Trophoblast cell (in vitro differentiated cells and primary cell): ENCODE results near the gene SND1.
A peak's percentile ranks its signal among the peaks of the same experiment; 100 is the strongest.

Experiments
- DNase-seq, 2 donors: peaks; one replicate each; pipeline ENCODE4 v3.0.0-alpha.2; 2016
- H2AFZ ChIP-seq: 2 replicates; pipeline ENCODE4 v1.6.1; 2013; ENCODE audit warnings: low read length, moderate library complexity, mild to moderate bottlenecking; ENCODE audit not compliant: insufficient read depth, poor library complexity
- H2AK5ac ChIP-seq: 2 replicates; pipeline ENCODE4 v1.6.1; 2013; ENCODE audit warnings: mild to moderate bottlenecking, low read length
- H2BK120ac ChIP-seq: 2 replicates; pipeline ENCODE4 v1.6.1; 2013; ENCODE audit warnings: low read length, mild to moderate bottlenecking, moderate library complexity; ENCODE audit not compliant: insufficient read depth, poor library complexity
- H2BK12ac ChIP-seq: 2 replicates; pipeline ENCODE4 v1.6.1; 2013; ENCODE audit warnings: mild to moderate bottlenecking, low read length, moderate library complexity
- H2BK5ac ChIP-seq: 2 replicates; pipeline ENCODE4 v1.6.1; 2013; ENCODE audit warnings: low read length, low read depth, moderate library complexity, mild to moderate bottlenecking; ENCODE audit not compliant: poor library complexity
- H3K14ac ChIP-seq: 2 replicates; pipeline ENCODE4 v1.6.1; 2013; ENCODE audit warnings: mild to moderate bottlenecking, low read length
- H3K18ac ChIP-seq: 2 replicates; pipeline ENCODE4 v1.6.1; 2013; ENCODE audit warnings: mild to moderate bottlenecking, low read length
- H3K23ac ChIP-seq: 2 replicates; pipeline ENCODE4 v1.6.1; 2013; ENCODE audit warnings: low read length
- H3K27ac ChIP-seq: 2 replicates; pipeline ENCODE4 v1.5.1; 2013; ENCODE audit warnings: low read depth, mild to moderate bottlenecking, inconsistent platforms, low read length, moderate library complexity
- H3K27me3 ChIP-seq: 2 replicates; pipeline ENCODE4 v1.6.1; 2013; ENCODE audit warnings: inconsistent platforms, mild to moderate bottlenecking, low read length, moderate library complexity; ENCODE audit not compliant: insufficient read depth
- H3K36me3 ChIP-seq, 2 experiments: 1 replicate in 1 of 2; 2 replicates in 1 of 2; pipeline ENCODE4 v1.6.1; 2013; ENCODE audit warnings: low read length in 2 of 2, mild to moderate bottlenecking in 2 of 2, moderate library complexity in 1 of 2; ENCODE audit not compliant: insufficient read depth in 2 of 2, control insufficient read depth in 1 of 2
- H3K4ac ChIP-seq: 2 replicates; pipeline ENCODE4 v1.6.1; 2013; ENCODE audit warnings: low read depth, mild to moderate bottlenecking, low read length, moderate library complexity
- H3K4me1 ChIP-seq, 2 experiments: 1 replicate in 1 of 2; 2 replicates in 1 of 2; pipeline ENCODE4 v1.6.1; 2013; ENCODE audit warnings: low read length in 2 of 2, mild to moderate bottlenecking in 2 of 2, moderate library complexity in 1 of 2; ENCODE audit not compliant: insufficient read depth in 2 of 2, control insufficient read depth in 1 of 2
- H3K4me2 ChIP-seq: 2 replicates; pipeline ENCODE4 v1.6.1; 2013; ENCODE audit warnings: inconsistent platforms, mild to moderate bottlenecking, low read length, moderate library complexity
- H3K4me3 ChIP-seq: 2 replicates; pipeline ENCODE4 v1.5.1; 2013; ENCODE audit warnings: mild to moderate bottlenecking, low read depth, low read length, inconsistent platforms
- H3K79me1 ChIP-seq: one replicate; pipeline ENCODE4 v1.6.1; 2013; ENCODE audit warnings: low read length
- H3K79me2 ChIP-seq: 2 replicates; pipeline ENCODE4 v1.6.1; 2013; ENCODE audit warnings: low read length, mild to moderate bottlenecking; ENCODE audit not compliant: control insufficient read depth, insufficient read depth, poor library complexity
- H3K9ac ChIP-seq: 2 replicates; pipeline ENCODE4 v1.6.1; 2013; ENCODE audit warnings: mild to moderate bottlenecking, low read length
- H3K9me3 ChIP-seq: 2 replicates; pipeline ENCODE4 v1.6.1; 2013; ENCODE audit warnings: low read depth, mild to moderate bottlenecking, control low read depth, inconsistent platforms, low read length; ENCODE audit not compliant: insufficient read depth
- H4K12ac ChIP-seq: 2 replicates; pipeline ENCODE4 v1.6.1; 2013; ENCODE audit warnings: low read depth, mild to moderate bottlenecking, low read length, moderate library complexity
- H4K8ac ChIP-seq: 2 replicates; pipeline ENCODE4 v1.6.1; 2013; ENCODE audit warnings: low read depth, mild to moderate bottlenecking, low read length, moderate library complexity
- H4K91ac ChIP-seq: one replicate; pipeline ENCODE4 v1.6.1; 2013; ENCODE audit warnings: low read depth, mild to moderate bottlenecking, low read length, moderate library complexity
- WGBS: extraction: QIAGEN DNeasy Blood & Tissue Kit; methylation state at CpG from one replicate; pipeline ENCODE4 v1.1.7; 2013; ENCODE audit warnings: missing lambda C conversion rate; ENCODE audit not compliant: insufficient read length, insufficient coverage; ENCODE audit errors: extremely low coverage; 5-methylcytosine and 5-hydroxymethylcytosine counted together

The SND1 gene

DNA sequence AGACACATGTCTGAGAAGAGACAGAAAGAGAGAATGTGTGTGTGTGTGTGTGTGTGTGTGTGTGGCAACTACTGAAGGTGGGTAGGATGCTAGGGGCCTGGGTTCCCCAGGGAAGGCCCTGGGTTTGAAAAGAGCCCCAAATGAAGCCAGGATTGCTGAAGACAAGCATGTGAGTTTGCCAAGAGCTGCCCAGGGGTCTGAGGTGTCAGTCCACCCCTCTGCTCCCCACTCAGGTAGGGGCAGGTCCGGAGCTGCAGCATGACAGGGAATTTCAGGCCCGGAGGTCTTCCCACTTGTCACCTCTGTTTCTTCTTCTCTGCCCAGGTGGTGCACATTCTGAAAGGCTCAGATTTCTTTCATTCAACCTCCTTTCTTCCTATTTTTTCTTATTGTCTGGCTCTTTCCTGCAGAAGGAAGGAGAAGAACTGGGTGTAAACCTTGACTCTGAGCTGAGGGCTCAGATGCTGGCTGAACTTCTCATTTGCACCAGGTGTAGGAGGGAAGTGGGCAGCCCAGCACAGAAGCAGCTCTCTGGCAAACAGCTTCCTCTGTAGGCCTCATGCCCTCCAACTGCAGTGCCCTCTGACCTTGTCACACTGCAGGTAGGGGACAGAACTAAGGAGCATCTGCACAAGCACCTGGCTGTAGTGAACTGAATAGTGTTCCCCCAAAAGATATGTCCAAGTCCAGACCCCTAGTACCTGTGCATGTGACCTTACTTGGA is 458.8 kb downstream of the SND1 start:
- Histone ChIP-seq H3K23ac (no peak overlapping the region), H2BK12ac (no peak overlapping the region), H4K8ac (no peak overlapping the region), H2AK5ac (no peak overlapping the region), H3K14ac (no peak overlapping the region), H3K4me3 (no peak overlapping the region), H3K18ac (no peak overlapping the region), H3K27ac (no peak overlapping the region), H3K4ac (no peak overlapping the region), H3K27me3 (no peaks in the 10 kb centered on the region), H3K36me3 (no peaks in the 10 kb centered on the region), H2BK5ac (no peak overlapping the region), H3K4me2 (no peak overlapping the region), H3K9ac (no peak overlapping the region), H3K79me2 (no peaks in the 10 kb centered on the region), H3K9me3 (peaks cover 4% of the 10 kb centered on the region), H3K4me1 (peaks cover 9 to 15% of the 10 kb centered on the region in 2 experiments), H2BK120ac (no peak overlapping the region), H2AFZ (no peak overlapping the region), H3K79me1 (peaks cover 6% of the 10 kb centered on the region), H4K12ac (no peak overlapping the region), H4K91ac (peak overlapping the region; percentile 8)
- no peak for DNase-seq
- no CpG with 5 or more reads among the region's 2 CpGs for WGBS

GRCh38 chr7:128112018-128112780 is 460.2 kb downstream of the SND1 start:
- no peak overlapping the region for H4K8ac ChIP-seq
- H3K23ac ChIP-seq, result no peak overlapping the region
- peaks cover 4% of the 10 kb centered on the region for H3K9me3 ChIP-seq
- H4K12ac ChIP-seq, result no peak overlapping the region
- H2AFZ ChIP-seq, result no peak overlapping the region
- no peak overlapping the region for H2BK12ac ChIP-seq
- H3K4me3 ChIP-seq, result no peak overlapping the region
- peaks cover 20 to 27% of the 10 kb centered on the region in 2 experiments for H3K4me1 ChIP-seq
- no peak overlapping the region for H3K27ac ChIP-seq
- no CpG with 5 or more reads among the region's 19 CpGs for WGBS
- no peak overlapping the region for H2AK5ac ChIP-seq
- H3K9ac ChIP-seq, result no peak overlapping the region
- no peaks in the 10 kb centered on the region for H3K27me3 ChIP-seq
- no peak overlapping the region for H2BK120ac ChIP-seq
- no peak for DNase-seq
- no peaks in the 10 kb centered on the region for H3K79me2 ChIP-seq
- no peak overlapping the region for H3K4ac ChIP-seq
- no peak overlapping the region for H3K14ac ChIP-seq
- no peak overlapping the region for H4K91ac ChIP-seq
- no peaks in the 10 kb centered on the region for H3K36me3 ChIP-seq
- no peak overlapping the region for H3K4me2 ChIP-seq
- H2BK5ac ChIP-seq, result no peak overlapping the region
- peaks cover 8% of the 10 kb centered on the region for H3K79me1 ChIP-seq
- no peak overlapping the region for H3K18ac ChIP-seq

DNA sequence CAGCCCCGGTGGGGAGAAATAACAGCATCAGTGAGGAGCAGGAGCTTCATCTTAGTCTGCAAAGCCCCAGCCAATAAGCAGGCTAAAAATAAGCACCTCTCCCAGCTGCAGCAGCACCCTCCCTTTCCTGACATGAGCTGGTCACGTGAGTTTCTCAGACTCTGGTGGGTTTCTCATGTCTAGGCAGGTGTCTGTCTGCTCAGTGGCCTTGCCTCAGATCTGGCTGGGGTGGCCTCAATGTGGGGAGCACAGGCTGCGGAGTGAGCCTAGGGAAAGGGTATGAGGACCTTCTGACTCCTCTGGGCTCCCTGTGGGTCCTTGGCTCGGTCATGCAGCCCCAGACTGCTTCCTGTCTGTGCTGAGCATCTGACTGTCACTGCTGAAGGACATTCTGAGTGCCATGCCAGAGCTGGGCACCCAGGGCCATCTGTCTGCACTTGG is 460.8 kb downstream of the SND1 start:
- Histone ChIP-seq H4K12ac (no peak overlapping the region), H3K9ac (no peak overlapping the region), H2BK12ac (no peak overlapping the region), H3K4me2 (no peak overlapping the region), H3K4me1 (peaks cover 20 to 27% of the 10 kb centered on the region in 2 experiments), H4K8ac (no peak overlapping the region), H3K18ac (no peak overlapping the region), H3K27me3 (no peaks in the 10 kb centered on the region), H3K9me3 (peaks cover 6% of the 10 kb centered on the region), H2AK5ac (no peak overlapping the region), H3K14ac (no peak overlapping the region), H2AFZ (no peak overlapping the region), H3K36me3 (no peaks in the 10 kb centered on the region), H3K79me2 (no peaks in the 10 kb centered on the region), H3K4me3 (no peak overlapping the region), H2BK120ac (no peak overlapping the region), H3K23ac (no peak overlapping the region), H3K4ac (no peak overlapping the region), H2BK5ac (no peak overlapping the region), H3K79me1 (peaks cover 8% of the 10 kb centered on the region), H3K27ac (no peak overlapping the region), H4K91ac (no peak overlapping the region)
- DNase-seq, result no peak
- WGBS, result no CpG with 5 or more reads among the region's 4 CpGs

- no CpG with 5 or more reads among the region's 4 CpGs for WGBS
- H3K9ac ChIP-seq, result no peak overlapping the region
- DNase-seq, result no peak
- H3K27ac ChIP-seq, result no peak overlapping the region
- no peak overlapping the region for H2AK5ac ChIP-seq
- H3K27me3 ChIP-seq, result no peaks in the 10 kb centered on the region
- no peak overlapping the region for H4K91ac ChIP-seq
- peaks cover 6% of the 10 kb centered on the region for H3K9me3 ChIP-seq
- H3K4ac ChIP-seq, result no peak overlapping the region
- no peak overlapping the region for H3K18ac ChIP-seq
- H3K4me2 ChIP-seq, result no peak overlapping the region
- no peak overlapping the region for H2BK5ac ChIP-seq
- H2BK12ac ChIP-seq, result no peak overlapping the region
- H3K36me3 ChIP-seq, result no peaks in the 10 kb centered on the region
- no peak overlapping the region for H2BK120ac ChIP-seq
- H3K79me2 ChIP-seq, result no peaks in the 10 kb centered on the region
- no peak overlapping the region for H2AFZ ChIP-seq
- no peak overlapping the region for H3K23ac ChIP-seq
- H3K4me3 ChIP-seq, result no peak overlapping the region
- H3K79me1 ChIP-seq, result peaks cover 8% of the 10 kb centered on the region
- no peak overlapping the region for H3K14ac ChIP-seq
- peaks cover 20 to 24% of the 10 kb centered on the region in 2 experiments for H3K4me1 ChIP-seq
- H4K12ac ChIP-seq, result no peak overlapping the region
- H4K8ac ChIP-seq, result no peak overlapping the region
These were observed 461.8 kb downstream of the SND1 start for GRCh38 chr7:128113839-128114238.
